Brain pericyte (primary cell): Measurements from ENCODE around the gene CT45A7.
"Not testable (repeated sequence)": the region's sequence is repeated elsewhere in the genome, so short reads cannot be mapped to it uniquely, and the experiment has no call there.

ENCODE experiments used
- DNase-seq: peaks from one replicate; pipeline ENCODE4 v3.0.0-alpha.2; 2012; ENCODE audit warnings: low read depth, low spot score

CT45A7 gene

GRCh38 chrX:135837180-135837579, at the start of gene CT45A7:
Gene CT45A7, minus strand, starts transcription at chrX:135837280. Its CDS starts 3,747 bp downstream, at chrX:135833533.
- not testable (repeated sequence) for DNase-seq

GRCh38 chrX:135882741-135883140, 45.7 kb upstream of the CT45A7 start:
- not testable (repeated sequence) for DNase-seq

GRCh38 chrX:135871712-135872111, 34.6 kb upstream of the CT45A7 start, which contains the start of gene CT45A9:
Gene CT45A9, minus strand, starts transcription at chrX:135871812. Its CDS starts 3,751 bp downstream, at chrX:135868061.
- DNase-seq, result not testable (repeated sequence)

- DNase-seq, result not testable (repeated sequence)
Measured at GRCh38 chrX:135854438-135854837, 17.4 kb upstream of the CT45A7 start, which contains the start of gene CT45A8. Gene CT45A8, minus strand, starts transcription at chrX:135854538. Its CDS starts 3,755 bp downstream, at chrX:135850783.

GRCh38 chrX:135819912-135820311, 17.2 kb downstream of the CT45A7 start, which contains the start of gene CT45A2:
Gene CT45A2, minus strand, starts transcription at chrX:135820012. Its CDS starts 3,747 bp downstream, at chrX:135816265.
- DNase-seq, result not testable (repeated sequence)

GRCh38 chrX:135802687-135803086, 34.4 kb downstream of the CT45A7 start, which contains the start of gene CT45A6:
Gene CT45A6, minus strand, starts transcription at chrX:135802787. Its CDS starts 3,794 bp downstream, at chrX:135798993.
- not testable (repeated sequence) for DNase-seq

- DNase-seq, result not testable (repeated sequence)
Measured at GRCh38 chrX:135785403-135785802, 51.7 kb downstream of the CT45A7 start, which contains the start of gene CT45A5. Gene CT45A5, minus strand, starts transcription at chrX:135785503. Its CDS starts 3,774 bp downstream, at chrX:135781729.
